ENCODE data around the gene SWT1. TPM values are rescaled to one million over a fixed set of nuclear protein-coding genes. Genes with fewer than 3 reads are reported as not detected.

SWT1 gene
- total and polyA plus RNA-seq, 9 of the 15 experiments (the other 6 are each of a cell fraction or from before 2014, with no cell fraction given), result 1.5 to 3.4 (median 2.3) TPM

DNA sequence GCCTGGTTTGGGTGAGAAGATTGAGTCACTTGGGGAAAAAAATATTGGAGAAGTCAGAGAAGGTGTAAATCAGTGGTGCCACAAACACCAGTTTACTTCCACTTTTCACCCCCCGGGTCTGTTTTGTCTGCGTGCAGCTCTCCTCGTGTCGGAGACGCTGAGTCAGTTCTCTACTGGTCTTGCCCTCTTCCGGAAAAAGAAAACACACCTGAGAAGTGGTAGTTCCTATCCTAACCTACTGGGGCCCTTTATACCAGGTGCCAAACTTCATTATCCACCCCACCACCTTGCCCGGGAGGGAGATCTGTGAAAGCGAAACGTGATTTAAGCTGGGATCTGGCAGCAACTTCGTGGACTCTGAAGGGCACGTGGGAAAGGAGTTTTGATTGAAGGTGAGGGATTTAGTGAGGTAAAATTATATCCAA lies 160.9 kb downstream of the SWT1 start (continued):
- TF ChIP-seq, protein P1, sequence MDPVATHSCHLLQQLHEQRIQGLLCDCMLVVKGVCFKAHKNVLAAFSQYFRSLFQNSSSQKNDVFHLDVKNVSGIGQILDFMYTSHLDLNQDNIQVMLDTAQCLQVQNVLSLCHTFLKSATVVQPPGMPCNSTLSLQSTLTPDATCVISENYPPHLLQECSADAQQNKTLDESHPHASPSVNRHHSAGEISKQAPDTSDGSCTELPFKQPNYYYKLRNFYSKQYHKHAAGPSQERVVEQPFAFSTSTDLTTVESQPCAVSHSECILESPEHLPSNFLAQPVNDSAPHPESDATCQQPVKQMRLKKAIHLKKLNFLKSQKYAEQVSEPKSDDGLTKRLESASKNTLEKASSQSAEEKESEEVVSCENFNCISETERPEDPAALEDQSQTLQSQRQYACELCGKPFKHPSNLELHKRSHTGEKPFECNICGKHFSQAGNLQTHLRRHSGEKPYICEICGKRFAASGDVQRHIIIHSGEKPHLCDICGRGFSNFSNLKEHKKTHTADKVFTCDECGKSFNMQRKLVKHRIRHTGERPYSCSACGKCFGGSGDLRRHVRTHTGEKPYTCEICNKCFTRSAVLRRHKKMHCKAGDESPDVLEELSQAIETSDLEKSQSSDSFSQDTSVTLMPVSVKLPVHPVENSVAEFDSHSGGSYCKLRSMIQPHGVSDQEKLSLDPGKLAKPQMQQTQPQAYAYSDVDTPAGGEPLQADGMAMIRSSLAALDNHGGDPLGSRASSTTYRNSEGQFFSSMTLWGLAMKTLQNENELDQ (CRISPR knock-in tag; IDR thresholded peaks at IDR 0.05; ENCODE audit: borderline replicate concordance), result 0 out of 2 replicates have a peak, but pooled peaks have one; percentile 55
- TF ChIP-seq ETV1 (tag; conservative IDR thresholded peaks at IDR 0.05; ENCODE audit: low read depth) (peak; percentile 21; the same call in 1 of the 2 replicates), ETV5 (CRISPR knock-in tag; IDR thresholded peaks at IDR 0.05; ENCODE audit: low read depth) (no peak), RFX5 (IDR thresholded peaks at IDR 0.05; ENCODE audit: low read depth, low read length) (no peak), CREB1 (IDR thresholded peaks at IDR 0.05) (0 out of 2 replicates have a peak, but pooled peaks have one; percentile 10), CREB1 (CRISPR knock-in tag; IDR thresholded peaks at IDR 0.05) (no peak), FOXJ2 (tag; IDR thresholded peaks at IDR 0.05) (peak; percentile 39; the same call in 1 of the 2 replicates), ZNF3 (CRISPR knock-in tag; IDR thresholded peaks at IDR 0.05) (no peak), PHTF2 (CRISPR knock-in tag; IDR thresholded peaks at IDR 0.05) (no peak), KLF10 (CRISPR knock-in tag; IDR thresholded peaks at IDR 0.05) (no peak), KAT7 (CRISPR knock-in tag; IDR thresholded peaks at IDR 0.05; ENCODE audit: borderline replicate concordance) (0 out of 2 replicates have a peak, but pooled peaks have one; percentile 26), ZNF445 (CRISPR knock-in tag; IDR thresholded peaks at IDR 0.05; ENCODE audit: low read depth) (no peak), ZNF431 (CRISPR knock-in tag; IDR thresholded peaks at IDR 0.05) (0 out of 2 replicates have a peak, but pooled peaks have one; percentile 59), FOSL1 (tag; conservative IDR thresholded peaks at IDR 0.05) (peak; percentile 57)
- TF ChIP-seq, protein P2, sequence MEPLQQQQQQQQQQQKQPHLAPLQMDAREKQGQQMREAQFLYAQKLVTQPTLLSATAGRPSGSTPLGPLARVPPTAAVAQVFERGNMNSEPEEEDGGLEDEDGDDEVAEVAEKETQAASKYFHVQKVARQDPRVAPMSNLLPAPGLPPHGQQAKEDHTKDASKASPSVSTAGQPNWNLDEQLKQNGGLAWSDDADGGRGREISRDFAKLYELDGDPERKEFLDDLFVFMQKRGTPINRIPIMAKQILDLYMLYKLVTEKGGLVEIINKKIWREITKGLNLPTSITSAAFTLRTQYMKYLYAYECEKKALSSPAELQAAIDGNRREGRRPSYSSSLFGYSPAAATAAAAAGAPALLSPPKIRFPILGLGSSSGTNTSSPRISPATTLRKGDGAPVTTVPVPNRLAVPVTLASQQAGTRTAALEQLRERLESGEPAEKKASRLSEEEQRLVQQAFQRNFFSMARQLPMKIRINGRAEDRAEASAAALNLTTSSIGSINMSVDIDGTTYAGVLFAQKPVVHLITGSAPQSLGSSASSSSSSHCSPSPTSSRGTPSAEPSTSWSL (CRISPR knock-in tag; IDR thresholded peaks at IDR 0.05; ENCODE audit: borderline replicate concordance), result 0 out of 2 replicates have a peak, but pooled peaks have one; percentile 46
- TF ChIP-seq, protein P3, sequence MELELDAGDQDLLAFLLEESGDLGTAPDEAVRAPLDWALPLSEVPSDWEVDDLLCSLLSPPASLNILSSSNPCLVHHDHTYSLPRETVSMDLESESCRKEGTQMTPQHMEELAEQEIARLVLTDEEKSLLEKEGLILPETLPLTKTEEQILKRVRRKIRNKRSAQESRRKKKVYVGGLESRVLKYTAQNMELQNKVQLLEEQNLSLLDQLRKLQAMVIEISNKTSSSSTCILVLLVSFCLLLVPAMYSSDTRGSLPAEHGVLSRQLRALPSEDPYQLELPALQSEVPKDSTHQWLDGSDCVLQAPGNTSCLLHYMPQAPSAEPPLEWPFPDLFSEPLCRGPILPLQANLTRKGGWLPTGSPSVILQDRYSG (tag; conservative IDR thresholded peaks at IDR 0.05; ENCODE audit: low read depth), result peak; percentile 63; the same call in 1 of the 2 replicates
- TF ChIP-seq, protein P4, sequence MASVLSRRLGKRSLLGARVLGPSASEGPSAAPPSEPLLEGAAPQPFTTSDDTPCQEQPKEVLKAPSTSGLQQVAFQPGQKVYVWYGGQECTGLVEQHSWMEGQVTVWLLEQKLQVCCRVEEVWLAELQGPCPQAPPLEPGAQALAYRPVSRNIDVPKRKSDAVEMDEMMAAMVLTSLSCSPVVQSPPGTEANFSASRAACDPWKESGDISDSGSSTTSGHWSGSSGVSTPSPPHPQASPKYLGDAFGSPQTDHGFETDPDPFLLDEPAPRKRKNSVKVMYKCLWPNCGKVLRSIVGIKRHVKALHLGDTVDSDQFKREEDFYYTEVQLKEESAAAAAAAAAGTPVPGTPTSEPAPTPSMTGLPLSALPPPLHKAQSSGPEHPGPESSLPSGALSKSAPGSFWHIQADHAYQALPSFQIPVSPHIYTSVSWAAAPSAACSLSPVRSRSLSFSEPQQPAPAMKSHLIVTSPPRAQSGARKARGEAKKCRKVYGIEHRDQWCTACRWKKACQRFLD (CRISPR knock-in tag; IDR thresholded peaks at IDR 0.05), result 0 out of 2 replicates have a peak, but pooled peaks have one; percentile 14
